Measurements from ENCODE around the gene ZIC2.

ZIC2 gene

DNA sequence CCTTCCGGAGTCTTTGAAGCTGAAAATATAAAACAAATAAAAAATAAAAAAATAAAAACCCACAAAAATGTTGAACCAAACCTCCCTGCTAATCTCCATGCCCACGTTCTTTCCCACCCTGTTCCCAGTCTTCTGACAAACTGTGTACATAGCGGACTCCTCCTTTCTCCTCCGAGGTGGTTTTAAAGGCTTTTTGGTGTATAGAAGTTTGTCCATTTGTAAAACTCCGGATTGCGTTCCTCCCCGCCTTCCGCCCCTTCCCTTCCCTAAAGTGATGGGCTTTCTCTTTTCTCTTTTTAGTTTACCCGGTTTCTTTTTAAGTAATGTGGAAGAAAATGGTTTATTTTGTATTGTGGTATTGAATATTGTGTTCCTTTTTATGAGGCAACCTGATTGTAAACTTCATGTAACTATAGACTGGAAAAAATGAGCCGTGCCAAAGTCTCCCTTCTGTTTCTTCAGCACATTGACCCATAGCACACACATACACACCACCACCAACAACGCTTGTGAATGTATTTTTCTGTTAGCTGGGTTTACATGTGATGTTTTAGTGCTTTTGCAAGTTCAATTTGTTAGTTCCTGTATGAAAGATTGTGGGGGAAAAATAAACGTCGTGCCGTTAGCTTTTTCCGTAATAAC lies 4.4 kb downstream of the ZIC2 start (continued):
- TF ChIP-seq, protein P1, sequence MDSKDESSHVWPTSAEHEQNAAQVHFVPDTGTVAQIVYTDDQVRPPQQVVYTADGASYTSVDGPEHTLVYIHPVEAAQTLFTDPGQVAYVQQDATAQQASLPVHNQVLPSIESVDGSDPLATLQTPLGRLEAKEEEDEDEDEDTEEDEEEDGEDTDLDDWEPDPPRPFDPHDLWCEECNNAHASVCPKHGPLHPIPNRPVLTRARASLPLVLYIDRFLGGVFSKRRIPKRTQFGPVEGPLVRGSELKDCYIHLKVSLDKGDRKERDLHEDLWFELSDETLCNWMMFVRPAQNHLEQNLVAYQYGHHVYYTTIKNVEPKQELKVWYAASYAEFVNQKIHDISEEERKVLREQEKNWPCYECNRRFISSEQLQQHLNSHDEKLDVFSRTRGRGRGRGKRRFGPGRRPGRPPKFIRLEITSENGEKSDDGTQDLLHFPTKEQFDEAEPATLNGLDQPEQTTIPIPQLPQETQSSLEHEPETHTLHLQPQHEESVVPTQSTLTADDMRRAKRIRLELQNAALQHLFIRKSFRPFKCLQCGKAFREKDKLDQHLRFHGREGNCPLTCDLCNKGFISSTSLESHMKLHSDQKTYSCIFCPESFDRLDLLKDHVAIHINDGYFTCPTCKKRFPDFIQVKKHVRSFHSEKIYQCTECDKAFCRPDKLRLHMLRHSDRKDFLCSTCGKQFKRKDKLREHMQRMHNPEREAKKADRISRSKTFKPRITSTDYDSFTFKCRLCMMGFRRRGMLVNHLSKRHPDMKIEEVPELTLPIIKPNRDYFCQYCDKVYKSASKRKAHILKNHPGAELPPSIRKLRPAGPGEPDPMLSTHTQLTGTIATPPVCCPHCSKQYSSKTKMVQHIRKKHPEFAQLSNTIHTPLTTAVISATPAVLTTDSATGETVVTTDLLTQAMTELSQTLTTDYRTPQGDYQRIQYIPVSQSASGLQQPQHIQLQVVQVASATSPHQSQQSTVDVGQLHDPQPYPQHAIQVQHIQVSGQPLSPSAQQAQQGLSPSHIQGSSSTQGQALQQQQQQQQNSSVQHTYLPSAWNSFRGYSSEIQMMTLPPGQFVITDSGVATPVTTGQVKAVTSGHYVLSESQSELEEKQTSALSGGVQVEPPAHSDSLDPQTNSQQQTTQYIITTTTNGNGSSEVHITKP (tag by site-specific recombination; IDR thresholded peaks at IDR 0.05): peak; percentile 40; the same call in 1 of the 2 replicates
- TF ChIP-seq ZNF146 (tag by site-specific recombination; IDR thresholded peaks at IDR 0.05) (no peak), KLF8 (tag by site-specific recombination; IDR thresholded peaks at IDR 0.05) (0 out of 2 replicates have a peak, but pooled peaks have one; percentile 24), WT1 (tag by site-specific recombination; IDR thresholded peaks at IDR 0.05) (0 out of 2 replicates have a peak, but pooled peaks have one; percentile 12)
- TF ChIP-seq, protein P2, sequence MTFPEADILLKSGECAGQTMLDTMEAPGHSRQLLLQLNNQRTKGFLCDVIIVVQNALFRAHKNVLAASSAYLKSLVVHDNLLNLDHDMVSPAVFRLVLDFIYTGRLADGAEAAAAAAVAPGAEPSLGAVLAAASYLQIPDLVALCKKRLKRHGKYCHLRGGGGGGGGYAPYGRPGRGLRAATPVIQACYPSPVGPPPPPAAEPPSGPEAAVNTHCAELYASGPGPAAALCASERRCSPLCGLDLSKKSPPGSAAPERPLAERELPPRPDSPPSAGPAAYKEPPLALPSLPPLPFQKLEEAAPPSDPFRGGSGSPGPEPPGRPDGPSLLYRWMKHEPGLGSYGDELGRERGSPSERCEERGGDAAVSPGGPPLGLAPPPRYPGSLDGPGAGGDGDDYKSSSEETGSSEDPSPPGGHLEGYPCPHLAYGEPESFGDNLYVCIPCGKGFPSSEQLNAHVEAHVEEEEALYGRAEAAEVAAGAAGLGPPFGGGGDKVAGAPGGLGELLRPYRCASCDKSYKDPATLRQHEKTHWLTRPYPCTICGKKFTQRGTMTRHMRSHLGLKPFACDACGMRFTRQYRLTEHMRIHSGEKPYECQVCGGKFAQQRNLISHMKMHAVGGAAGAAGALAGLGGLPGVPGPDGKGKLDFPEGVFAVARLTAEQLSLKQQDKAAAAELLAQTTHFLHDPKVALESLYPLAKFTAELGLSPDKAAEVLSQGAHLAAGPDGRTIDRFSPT (tag by site-specific recombination; IDR thresholded peaks at IDR 0.05): no peak

DNA sequence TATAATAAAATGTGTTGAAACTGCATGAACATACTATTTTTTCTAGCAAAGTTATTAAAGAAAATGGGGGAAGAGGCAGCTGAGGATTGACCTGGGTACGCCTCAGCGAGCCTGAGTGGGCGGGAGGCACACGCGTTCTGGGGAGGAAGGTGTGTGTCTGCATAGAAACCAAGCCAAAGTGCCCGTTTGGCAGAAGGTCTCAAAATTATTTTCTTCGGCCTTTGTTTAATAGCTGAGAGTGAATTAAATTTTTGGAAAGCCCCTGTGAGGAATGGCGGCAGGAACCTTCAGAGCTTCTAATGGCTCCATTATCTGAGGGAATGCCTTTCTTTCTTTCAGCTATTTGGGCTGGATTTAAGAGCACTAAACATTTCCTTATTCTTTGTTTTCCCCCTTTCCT lies 5.2 kb downstream of the ZIC2 start:
- Histone ChIP-seq H3K9me3 (ENCODE audit: control insufficient read depth, insufficient read depth, low read depth, low read length) (no peaks in the 10 kb centered on the region), H3K36me3 (ENCODE audit: control insufficient read depth in 2 of 2, insufficient read depth in 1 of 2, low read length in 2 of 2) (peaks cover 0 to 33% of the 10 kb centered on the region in 2 experiments; a peak in 1 of 3 replicates), H3K4me3 (ENCODE audit: low read depth, low read length) (no peak overlapping the region; the same call in 1 of the 2 replicates), H3K4me1 (ENCODE audit: control insufficient read depth, insufficient read depth, low read length) (no peaks in the 10 kb centered on the region), H3K27ac (ENCODE audit: extremely low read depth, low read depth, low read length) (no peak overlapping the region)
- TF ChIP-seq KLF9 (tag by site-specific recombination; IDR thresholded peaks at IDR 0.05; ENCODE audit: low read depth): no peak
- TF ChIP-seq MZF1 (tag by site-specific recombination; IDR thresholded peaks at IDR 0.05; ENCODE audit: borderline replicate concordance): no peak
- no peak for TF ChIP-seq ZNF202 (tag by site-specific recombination; IDR thresholded peaks at IDR 0.05; ENCODE audit: borderline replicate concordance)
- TF ChIP-seq ZNF16 (tag by site-specific recombination; IDR thresholded peaks at IDR 0.05; ENCODE audit: low read depth): no peak
- TF ChIP-seq EGR2 (tag by site-specific recombination; IDR thresholded peaks at IDR 0.05; ENCODE audit: low read depth): peak; percentile 30; the same call in 1 of the 2 replicates
- TF ChIP-seq SETDB1 (IDR thresholded peaks at IDR 0.05; ENCODE audit: insufficient read length, low read length): no peak
- TF ChIP-seq ZSCAN30 (tag by site-specific recombination; IDR thresholded peaks at IDR 0.05): 0 out of 2 replicates have a peak, but pooled peaks have one; percentile 27
- TF ChIP-seq ZNF114 (tag by site-specific recombination; IDR thresholded peaks at IDR 0.05): no peak
- no peak for TF ChIP-seq ZBTB20 (tag by site-specific recombination; IDR thresholded peaks at IDR 0.05)
- TF ChIP-seq, protein P3, sequence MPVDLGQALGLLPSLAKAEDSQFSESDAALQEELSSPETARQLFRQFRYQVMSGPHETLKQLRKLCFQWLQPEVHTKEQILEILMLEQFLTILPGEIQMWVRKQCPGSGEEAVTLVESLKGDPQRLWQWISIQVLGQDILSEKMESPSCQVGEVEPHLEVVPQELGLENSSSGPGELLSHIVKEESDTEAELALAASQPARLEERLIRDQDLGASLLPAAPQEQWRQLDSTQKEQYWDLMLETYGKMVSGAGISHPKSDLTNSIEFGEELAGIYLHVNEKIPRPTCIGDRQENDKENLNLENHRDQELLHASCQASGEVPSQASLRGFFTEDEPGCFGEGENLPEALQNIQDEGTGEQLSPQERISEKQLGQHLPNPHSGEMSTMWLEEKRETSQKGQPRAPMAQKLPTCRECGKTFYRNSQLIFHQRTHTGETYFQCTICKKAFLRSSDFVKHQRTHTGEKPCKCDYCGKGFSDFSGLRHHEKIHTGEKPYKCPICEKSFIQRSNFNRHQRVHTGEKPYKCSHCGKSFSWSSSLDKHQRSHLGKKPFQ (tag by site-specific recombination; IDR thresholded peaks at IDR 0.05): no peak
- TF ChIP-seq ZFHX2 (tag by site-specific recombination; conservative IDR thresholded peaks at IDR 0.05): peak; percentile 76
- CTCF ChIA-PET: interaction anchor here (0.7 to 2.0 kb wide), 5 partner anchors 16 to 341 kb away, joined by 3 to 8 read pairs (median 3); no protein-coding TSS in a partner anchor
- POLR2A ChIA-PET: interaction anchor here (0.6 to 1.4 kb wide), 7 partner anchors 15 to 246 kb away, joined by 3 to 12 read pairs (median 5); partner anchors contain the start of genes PCCA and ZIC5
